ENCODE measurements around the gene NINJ1.

NINJ1 gene

DNA sequence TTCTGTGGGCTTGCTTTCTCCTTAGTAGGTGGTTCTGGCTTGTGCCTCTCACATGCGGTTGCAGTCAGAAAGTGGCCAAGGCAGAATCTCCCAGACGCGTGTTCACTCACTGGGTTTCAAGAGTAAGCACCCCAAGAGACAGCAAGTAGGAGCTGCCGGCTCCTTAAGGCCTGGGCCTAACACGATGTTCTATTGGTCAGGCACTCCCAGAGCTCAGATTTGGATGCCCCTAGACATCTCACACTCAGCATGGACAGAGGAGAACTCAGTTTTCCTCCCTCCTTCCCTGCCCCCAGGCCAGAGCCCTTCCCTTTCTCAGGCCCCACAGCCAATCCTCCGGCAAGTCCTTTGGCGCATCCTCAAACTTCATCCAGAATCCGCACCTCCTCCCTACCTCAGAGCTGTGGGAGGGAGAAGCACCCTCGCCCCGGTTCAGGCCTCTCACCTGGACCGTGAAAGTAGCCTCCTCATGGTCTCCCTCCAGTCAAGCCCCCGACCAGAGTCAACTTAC lies 44.5 kb downstream of the NINJ1 start:
- no peak for TF ChIP-seq GATA3 (IDR thresholded peaks at IDR 0.05; ENCODE audit: low read depth, low read length)
- TF ChIP-seq GATA2 (IDR thresholded peaks at IDR 0.05; ENCODE audit: low read depth, low read length) = no peak

DNA sequence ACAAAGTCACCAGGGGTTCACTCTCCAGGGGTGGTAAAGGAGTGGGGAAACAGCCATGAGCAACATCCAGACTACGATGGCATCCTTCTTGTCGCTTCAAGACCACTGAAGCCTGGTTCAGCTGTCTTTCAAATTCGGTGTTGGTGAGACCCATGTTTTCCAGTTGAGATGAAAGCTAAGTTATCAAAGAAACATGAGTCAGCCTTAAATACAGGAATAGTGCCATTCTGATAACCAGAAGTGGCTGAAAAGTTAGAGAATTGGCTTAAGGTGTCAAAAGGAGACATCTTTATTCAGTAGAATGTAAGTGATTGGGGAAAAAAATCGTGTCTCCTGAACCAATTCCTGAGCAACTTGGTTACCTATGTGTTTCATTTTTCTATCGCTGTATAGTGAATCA lies 45.0 kb downstream of the NINJ1 start:
- TF ChIP-seq GATA3 (IDR thresholded peaks at IDR 0.05; ENCODE audit: low read depth, low read length) (no peak), GATA2 (IDR thresholded peaks at IDR 0.05; ENCODE audit: low read depth, low read length) (no peak)

DNA sequence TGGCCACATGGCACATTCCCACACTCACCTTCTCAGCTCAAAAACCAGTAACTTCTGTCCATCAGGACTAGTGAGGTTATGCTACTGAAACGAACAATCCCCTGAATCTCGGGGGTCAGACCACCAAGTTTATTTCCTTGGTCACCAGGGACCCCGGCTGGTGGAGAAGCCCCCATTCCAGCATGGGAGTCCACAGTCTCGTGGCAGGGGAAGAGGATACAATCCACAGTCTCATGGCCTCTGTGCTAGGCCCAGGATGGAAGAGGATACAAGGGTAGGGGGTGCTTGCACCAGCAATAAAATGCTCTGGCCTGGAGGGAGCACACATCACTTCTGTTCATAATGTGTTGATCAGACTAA lies 45.4 kb downstream of the NINJ1 start:
- TF ChIP-seq GATA2 (IDR thresholded peaks at IDR 0.05; ENCODE audit: low read depth, low read length) = no peak
- TF ChIP-seq GATA3 (IDR thresholded peaks at IDR 0.05; ENCODE audit: low read depth, low read length) = no peak

DNA sequence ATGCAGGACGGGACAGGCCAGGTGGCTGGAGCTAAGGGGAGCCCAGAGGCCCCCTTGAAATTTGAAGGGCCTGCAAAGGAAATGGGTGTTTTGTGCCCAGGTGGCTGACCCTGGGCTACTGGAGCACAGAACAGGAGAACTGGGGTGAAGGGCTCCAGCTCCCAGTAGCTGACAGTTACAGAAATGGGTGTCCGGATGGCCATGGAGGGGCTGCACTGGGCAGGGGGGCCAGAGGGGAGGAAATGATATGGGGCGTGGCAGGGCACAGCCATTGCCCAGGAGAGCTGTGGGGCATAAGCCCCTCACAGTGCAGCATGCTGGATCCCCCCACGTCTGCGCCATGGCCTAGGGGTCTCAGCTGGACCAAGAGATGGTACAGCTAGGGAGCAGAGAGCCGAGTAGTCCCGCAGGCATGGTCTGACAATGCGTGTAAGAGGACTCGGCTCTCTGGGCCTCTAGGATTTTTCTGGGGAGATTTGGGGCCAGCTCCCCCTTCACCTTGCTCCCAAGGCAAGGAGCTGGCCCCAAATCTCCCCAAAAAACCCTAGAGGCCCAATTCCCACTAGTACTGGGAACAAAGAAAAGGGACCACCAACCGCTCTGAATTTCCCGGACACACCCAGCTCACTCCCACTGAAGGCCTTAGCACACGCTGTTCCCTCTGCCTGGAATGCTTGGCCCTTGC lies 45.9 kb downstream of the NINJ1 start:
- TF ChIP-seq GATA2 (IDR thresholded peaks at IDR 0.05; ENCODE audit: low read depth, low read length) (no peak), GATA3 (IDR thresholded peaks at IDR 0.05; ENCODE audit: low read depth, low read length) (no peak)

DNA sequence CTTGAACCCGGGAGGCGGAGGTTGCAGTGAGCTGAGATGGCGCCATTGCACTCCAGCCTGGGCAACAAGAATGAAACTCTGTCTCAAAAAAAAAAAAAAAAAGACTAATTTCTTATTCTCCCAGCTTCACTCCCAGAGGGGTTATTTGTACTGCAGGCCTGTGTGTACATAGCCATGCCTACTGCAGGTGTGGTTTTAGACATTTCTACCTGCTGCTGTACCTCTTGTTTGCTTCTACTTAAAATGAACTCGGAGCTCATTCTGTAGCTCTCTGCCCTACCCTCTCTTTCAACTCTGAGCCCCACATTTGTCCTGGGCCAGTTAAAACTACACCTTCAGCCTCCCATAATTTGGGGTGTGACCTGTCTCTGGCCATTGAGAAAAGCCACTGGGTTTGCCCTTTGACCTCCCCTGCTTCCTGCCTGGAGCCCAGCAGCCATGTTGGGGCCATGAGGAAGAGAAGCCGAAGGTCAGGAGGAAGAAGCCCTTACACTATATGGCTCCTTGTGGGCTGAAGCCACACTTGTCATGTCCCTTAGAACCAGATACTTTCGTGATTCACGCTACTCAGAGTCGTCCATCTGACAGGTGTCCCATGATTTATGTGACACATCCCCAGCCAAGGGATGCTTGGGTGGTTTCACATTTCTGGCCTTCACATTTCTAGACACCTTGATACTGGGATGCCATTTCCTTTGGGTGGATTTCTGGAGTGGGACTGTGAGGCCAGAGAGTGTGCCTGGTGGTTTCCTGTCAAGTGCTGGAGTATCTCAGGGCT lies 47.4 kb downstream of the NINJ1 start:
- TF ChIP-seq GATA3 (IDR thresholded peaks at IDR 0.05; ENCODE audit: low read depth, low read length) (no peak), GATA2 (IDR thresholded peaks at IDR 0.05; ENCODE audit: low read depth, low read length) (no peak)

DNA sequence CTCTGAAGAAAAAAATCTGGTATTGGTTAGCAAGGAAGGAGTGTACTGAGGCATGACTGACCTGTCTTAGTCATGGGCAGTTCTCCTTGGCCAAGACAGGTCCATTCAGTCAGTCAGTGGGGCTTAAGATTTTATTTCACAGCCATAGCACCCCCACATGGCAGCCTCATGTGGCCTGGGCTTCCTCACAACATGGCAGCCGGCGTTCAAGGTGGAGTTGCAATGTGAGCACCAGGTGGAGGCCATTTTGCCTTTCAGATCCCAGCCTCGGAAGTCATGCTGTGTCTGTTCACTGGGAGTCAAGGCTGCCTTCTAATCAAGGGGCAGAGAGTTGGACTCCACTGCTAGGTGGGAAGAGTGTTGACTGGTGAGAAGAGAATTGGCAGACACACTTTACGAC lies 48.4 kb downstream of the NINJ1 start:
- TF ChIP-seq GATA2 (IDR thresholded peaks at IDR 0.05; ENCODE audit: low read depth, low read length) (no peak), GATA3 (IDR thresholded peaks at IDR 0.05; ENCODE audit: low read depth, low read length) (no peak)

DNA sequence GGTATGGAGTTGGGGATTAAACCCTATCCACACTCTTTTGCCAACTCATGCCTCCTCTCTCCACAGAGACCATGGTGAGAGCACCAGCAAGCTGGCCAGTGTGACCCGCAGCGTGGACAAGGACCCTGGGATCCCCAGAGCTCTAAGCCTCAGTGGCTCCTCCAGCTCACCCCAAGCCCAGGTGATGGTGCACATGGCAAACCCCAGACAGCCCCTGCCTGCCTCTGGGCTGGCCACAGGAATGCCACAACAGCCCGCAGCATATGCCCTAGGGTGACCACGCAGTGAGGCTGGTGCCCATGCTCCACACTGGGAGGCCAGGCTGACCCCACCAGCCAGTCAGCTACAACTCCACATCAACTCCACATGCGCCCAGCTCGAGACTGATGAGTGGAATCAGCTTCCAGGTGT lies 49.6 kb downstream of the NINJ1 start:
- TF ChIP-seq GATA2 (IDR thresholded peaks at IDR 0.05; ENCODE audit: low read depth, low read length) = no peak
- no peak for TF ChIP-seq GATA3 (IDR thresholded peaks at IDR 0.05; ENCODE audit: low read depth, low read length)

DNA sequence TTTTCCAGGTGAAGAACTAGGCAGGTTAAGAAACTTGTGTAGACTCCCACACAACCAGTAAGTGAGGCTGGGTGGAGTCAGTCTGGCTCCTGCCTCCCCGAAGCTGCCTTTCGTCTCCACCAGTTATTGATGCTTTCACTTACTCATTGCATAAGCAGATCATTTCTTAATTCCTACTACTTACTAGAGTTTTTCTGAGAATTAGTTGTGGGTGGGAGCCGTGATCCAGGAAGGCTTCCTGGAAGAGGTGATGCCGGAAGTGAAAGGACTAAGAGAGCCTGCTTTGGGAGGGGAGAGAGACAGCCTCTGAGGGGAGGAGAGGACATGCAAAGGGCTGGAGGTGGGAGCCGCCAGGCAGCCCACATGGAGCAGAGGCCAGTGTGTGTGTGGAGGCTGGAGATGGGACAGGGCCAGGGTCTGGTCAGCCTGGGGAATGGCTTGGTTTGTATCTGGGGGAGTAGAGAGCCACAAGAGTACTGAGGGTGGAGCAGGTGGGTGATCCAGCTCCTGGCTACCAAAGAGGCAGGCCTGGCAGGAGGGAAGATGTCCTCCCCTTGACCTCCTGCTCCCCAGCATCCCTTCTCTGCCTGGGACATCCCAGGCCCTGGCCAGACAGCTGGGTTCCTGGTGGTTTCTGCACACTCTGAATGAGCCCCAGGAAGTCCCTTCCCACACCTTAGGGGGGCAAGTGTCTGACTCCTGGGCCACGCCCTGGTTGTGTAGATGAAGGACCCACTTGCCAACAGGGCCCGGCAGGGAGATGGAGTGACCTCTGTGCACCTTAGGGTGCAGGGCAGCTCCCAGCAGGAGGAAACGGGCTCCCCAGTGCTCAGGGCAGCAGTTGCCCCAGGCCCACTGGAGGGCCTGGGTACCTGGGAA lies 50.2 kb downstream of the NINJ1 start:
- TF ChIP-seq GATA2 (IDR thresholded peaks at IDR 0.05; ENCODE audit: low read depth, low read length) (no peak), GATA3 (IDR thresholded peaks at IDR 0.05; ENCODE audit: low read depth, low read length) (no peak)

DNA sequence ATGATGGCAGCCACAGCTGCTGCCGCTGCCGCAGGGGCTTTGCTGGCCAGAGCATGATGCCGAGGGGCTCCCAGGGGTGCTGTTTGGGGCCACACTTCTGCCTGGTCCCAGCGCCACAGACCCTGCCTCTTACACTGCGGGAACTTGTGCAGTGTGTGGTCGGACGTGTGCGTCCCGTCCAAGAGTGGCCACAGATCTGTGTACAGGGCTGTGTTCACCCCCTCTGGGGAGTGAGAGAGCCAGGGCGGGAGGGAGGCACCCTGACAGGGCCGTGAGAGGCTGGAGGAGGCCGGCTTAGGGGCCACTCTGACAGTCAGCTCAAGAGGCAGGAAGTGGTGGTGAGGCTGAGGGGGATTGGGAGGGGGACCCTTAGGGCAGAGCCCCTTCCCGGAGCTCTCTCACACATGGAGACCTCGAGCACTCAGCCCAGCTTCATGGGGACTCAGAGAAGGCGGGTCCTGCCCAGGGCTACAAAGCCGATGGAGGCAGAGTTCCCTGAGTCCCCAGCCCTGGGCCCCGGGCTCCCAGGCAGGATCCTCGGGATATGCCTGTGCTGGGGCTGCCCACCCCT lies 51.1 kb downstream of the NINJ1 start:
- TF ChIP-seq GATA3 (IDR thresholded peaks at IDR 0.05; ENCODE audit: low read depth, low read length) (no peak), GATA2 (IDR thresholded peaks at IDR 0.05; ENCODE audit: low read depth, low read length) (no peak)

DNA sequence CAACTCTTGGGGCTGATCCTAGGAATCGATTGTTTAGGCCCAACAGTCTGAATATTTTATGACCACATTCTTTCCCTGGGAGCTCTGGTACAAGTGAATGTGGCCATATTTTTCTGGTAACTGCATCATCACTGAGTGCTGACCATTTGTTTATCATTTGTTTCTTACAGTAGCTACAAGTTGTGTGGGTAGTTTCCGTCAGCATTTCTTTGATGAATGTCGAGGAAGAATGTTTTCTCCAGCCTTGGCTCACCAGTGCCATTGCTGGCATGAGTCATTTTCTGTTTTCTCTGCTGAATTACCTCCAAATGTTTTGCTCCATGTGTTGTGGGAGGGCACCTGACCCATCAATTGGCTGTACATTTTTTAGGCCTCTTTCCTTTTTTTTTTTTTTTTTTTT lies 52.1 kb downstream of the NINJ1 start:
- no peak for TF ChIP-seq GATA2 (IDR thresholded peaks at IDR 0.05; ENCODE audit: low read depth, low read length)
- no peak for TF ChIP-seq GATA3 (IDR thresholded peaks at IDR 0.05; ENCODE audit: low read depth, low read length)

DNA sequence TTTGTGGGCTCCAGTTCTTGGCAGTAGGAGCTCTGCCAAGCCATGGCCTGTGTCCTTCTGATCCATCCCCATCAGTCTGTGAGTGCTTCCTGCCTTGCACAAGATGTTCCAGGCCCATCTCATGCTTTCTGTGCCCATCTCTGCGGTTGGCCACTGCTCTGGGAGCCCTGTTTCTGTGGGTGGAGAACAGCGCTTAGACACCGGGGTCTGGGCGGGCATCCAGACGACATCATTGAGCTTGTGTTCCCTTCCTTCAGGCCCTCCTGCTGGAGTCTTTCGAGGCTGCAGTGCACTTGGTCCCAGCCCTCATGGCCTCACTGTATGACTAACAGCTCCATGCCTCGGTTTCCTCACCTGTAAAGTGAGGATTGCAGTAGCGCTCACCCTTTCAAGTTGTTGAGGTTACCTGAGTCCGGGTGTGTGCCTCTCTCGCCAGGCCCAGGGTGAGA lies 52.9 kb downstream of the NINJ1 start:
- no peak for TF ChIP-seq GATA3 (IDR thresholded peaks at IDR 0.05; ENCODE audit: low read depth, low read length)

DNA sequence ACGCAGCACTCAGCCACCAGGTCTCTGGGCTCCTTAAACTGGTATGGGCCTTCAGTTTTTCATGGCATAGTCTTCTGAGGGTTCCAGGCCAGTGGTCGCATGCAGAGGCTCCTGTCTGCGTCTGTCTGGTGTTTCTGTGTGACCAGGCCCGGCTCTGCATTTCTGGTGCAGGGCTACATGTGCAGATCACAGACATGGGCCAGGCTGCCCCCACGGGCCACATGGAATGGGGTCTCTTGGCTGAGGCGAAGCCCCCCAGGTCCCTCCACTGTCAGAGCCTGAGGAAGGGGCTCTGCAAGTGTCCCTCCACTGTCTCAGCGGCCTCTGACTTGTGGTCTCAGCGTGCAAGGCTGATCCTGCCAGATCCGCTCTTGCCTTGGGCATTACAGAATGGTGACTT lies 53.6 kb downstream of the NINJ1 start:
- no peak for TF ChIP-seq GATA2 (IDR thresholded peaks at IDR 0.05; ENCODE audit: low read depth, low read length)
- TF ChIP-seq GATA3 (IDR thresholded peaks at IDR 0.05; ENCODE audit: low read depth, low read length) = no peak

DNA sequence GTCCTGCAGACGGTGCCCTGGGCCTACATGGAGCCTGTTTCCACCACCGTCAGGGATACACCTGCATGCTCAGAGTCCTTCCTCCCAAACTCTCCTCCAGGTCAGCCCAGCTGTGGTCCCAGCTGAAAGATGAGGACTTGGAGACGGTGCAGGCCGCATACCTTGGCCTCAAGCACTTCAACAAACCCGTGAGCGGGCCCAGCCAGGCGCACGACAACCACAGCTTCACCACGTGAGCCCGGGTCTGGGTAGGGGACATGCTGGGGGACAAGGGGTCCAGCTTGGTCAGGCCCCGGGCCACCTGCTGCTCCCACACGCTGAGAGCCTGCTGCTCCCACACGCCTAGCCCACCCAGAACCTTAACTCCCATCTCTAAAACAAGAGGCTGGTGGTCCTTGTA lies 54.7 kb downstream of the NINJ1 start:
- TF ChIP-seq GATA3 (IDR thresholded peaks at IDR 0.05; ENCODE audit: low read depth, low read length) (no peak), GATA2 (IDR thresholded peaks at IDR 0.05; ENCODE audit: low read depth, low read length) (no peak)

DNA sequence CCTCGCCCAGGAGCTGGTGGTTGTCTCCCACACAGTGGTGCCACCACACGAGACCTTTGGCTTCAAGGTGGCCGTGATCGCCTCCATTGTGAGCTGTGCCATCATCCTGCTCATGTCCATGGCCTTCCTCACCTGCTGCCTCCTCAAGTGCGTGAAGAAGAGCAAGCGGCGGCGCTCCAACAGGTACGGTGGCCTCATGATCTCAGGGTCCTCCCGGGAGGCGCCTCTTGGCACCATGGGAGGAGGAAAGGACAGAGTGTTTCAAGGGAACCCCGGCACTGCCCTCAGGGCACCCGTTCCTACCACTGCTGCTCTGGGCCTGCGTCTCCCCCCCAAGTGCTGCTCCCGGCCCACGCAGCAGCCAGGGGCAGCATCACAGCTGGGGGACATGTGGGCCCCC lies 56.2 kb downstream of the NINJ1 start:
- TF ChIP-seq GATA2 (IDR thresholded peaks at IDR 0.05; ENCODE audit: low read depth, low read length) (no peak), GATA3 (IDR thresholded peaks at IDR 0.05; ENCODE audit: low read depth, low read length) (no peak)
